HG03565 (cell line): Measurements from ENCODE around the gene PLIN4.

Experiments
- ATAC-seq: cut with Tn5 transposase; IDR thresholded peaks from one replicate; pipeline ENCODE4 v1.9.1; 2021; ENCODE audit warnings: mild to moderate bottlenecking, moderate library complexity; ENCODE audit not compliant: unreplicated experiment

Gene PLIN4

GRCh38 chr19:4493104-4493928 is 25.0 kb downstream of the PLIN4 start:
- no peak for ATAC-seq

- no peak for ATAC-seq
These were observed 25.8 kb downstream of the PLIN4 start for GRCh38 chr19:4492337-4493103.

- no peak for ATAC-seq
These were observed 26.8 kb downstream of the PLIN4 start for GRCh38 chr19:4491446-4491845.

GRCh38 chr19:4488496-4488895 is 29.8 kb downstream of the PLIN4 start:
- no peak for ATAC-seq

GRCh38 chr19:4487572-4487971 is 30.7 kb downstream of the PLIN4 start:
- ATAC-seq, result no peak

- no peak for ATAC-seq
These were observed 34.9 kb downstream of the PLIN4 start for GRCh38 chr19:4483385-4483784.

- no peak for ATAC-seq
These were observed 35.4 kb downstream of the PLIN4 start for GRCh38 chr19:4482721-4483364.

GRCh38 chr19:4477034-4477801 is 41.1 kb downstream of the PLIN4 start:
- no peak for ATAC-seq

- ATAC-seq, result no peak
These were observed 43.7 kb downstream of the PLIN4 start for GRCh38 chr19:4474514-4475022.

- no peak for ATAC-seq
These were observed 44.3 kb downstream of the PLIN4 start for GRCh38 chr19:4473763-4474513.

- no peak for ATAC-seq
These were observed 45.1 kb downstream of the PLIN4 start for GRCh38 chr19:4473011-4473762.

GRCh38 chr19:4472174-4472974 is 45.9 kb downstream of the PLIN4 start, which contains the start of gene HDGFL2:
Gene HDGFL2 (plus strand): TSS chr19:4472297. CDS start chr19:4472351, 54 bp downstream.
- no peak for ATAC-seq

- ATAC-seq, result peak; percentile 81
These were observed 46.7 kb downstream of the PLIN4 start for GRCh38 chr19:4471403-4472173.

- no peak for ATAC-seq
These were observed 50.5 kb downstream of the PLIN4 start for GRCh38 chr19:4467835-4468234.

- ATAC-seq, result no peak
These were observed 53.3 kb downstream of the PLIN4 start for GRCh38 chr19:4464815-4465581.

GRCh38 chr19:4457654-4458395 is 60.5 kb downstream of the PLIN4 start, which contains the start of gene UBXN6:
Gene UBXN6 (minus strand): TSS chr19:4457794. CDS start chr19:4457697, 97 bp downstream.
- ATAC-seq, result peak; percentile 91
